Breast epithelium (tissue), 3 donors: Measurements from ENCODE around the gene MAP3K8.

ENCODE experiments used
- POLR2A ChIP-seq: fragments of 450-650 bp; IDR thresholded peaks from one replicate; pipeline ENCODE4 v1.6.1; 2016; ENCODE audit warnings: antibody characterized with exemption, mild to moderate bottlenecking, moderate library complexity
- POLR2AphosphoS5 ChIP-seq, 3 donors: sonication (generic); formaldehyde crosslinking; IDR thresholded peaks; one replicate each; pipeline ENCODE4 v1.6.1; 2017; ENCODE audit warnings: antibody characterized with exemption in 3 of 3
- TF ChIP-seq, protein P1 (sequence below), 3 donors: fragments of 450-650 bp; IDR thresholded peaks; one replicate each; pipeline ENCODE4 v1.5.1; 2016 to 2017; ENCODE audit warnings: antibody characterized with exemption in 3 of 3, mild to moderate bottlenecking in 3 of 3, moderate library complexity in 3 of 3

DNA sequence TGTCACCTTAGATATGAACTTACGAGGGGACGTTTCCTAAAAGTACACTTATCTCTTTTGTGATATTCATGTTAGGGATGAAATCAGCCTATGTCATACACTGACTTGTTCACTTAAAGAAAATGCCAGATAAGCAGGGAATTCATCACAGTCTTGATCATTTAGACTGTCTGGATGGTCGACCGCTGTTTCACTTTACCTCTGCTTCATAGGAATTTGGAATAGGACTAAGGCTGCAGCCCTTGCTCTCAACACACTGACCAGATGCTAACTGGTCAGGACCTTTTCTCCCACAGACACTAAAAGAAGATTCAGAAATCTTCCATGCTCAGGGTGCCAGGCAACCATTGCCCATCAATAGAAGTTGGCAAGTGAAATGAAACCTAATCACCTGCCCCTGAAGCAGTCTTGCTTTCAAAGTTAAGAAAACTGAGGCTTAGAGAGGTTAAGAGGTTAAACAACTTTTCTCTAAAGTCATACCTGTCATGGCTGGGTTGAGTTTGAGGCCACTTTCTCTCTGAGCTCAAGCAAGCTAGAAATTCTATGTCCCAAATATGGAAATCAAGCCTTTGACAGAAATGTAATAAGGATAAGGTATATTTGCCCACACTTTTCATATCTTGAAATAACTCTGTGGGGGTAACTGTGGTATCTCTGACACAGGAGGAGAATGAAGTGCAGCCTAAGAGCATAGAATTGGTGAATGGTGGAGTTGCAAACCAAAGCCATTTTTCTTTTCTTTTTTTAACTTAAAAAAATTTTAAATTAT, 77.1 kb downstream of the MAP3K8 start:
- TF ChIP-seq, protein P1, sequence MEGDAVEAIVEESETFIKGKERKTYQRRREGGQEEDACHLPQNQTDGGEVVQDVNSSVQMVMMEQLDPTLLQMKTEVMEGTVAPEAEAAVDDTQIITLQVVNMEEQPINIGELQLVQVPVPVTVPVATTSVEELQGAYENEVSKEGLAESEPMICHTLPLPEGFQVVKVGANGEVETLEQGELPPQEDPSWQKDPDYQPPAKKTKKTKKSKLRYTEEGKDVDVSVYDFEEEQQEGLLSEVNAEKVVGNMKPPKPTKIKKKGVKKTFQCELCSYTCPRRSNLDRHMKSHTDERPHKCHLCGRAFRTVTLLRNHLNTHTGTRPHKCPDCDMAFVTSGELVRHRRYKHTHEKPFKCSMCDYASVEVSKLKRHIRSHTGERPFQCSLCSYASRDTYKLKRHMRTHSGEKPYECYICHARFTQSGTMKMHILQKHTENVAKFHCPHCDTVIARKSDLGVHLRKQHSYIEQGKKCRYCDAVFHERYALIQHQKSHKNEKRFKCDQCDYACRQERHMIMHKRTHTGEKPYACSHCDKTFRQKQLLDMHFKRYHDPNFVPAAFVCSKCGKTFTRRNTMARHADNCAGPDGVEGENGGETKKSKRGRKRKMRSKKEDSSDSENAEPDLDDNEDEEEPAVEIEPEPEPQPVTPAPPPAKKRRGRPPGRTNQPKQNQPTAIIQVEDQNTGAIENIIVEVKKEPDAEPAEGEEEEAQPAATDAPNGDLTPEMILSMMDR (IDR thresholded peaks at IDR 0.05), result no peak
- TF ChIP-seq POLR2A, result no peak
- TF ChIP-seq POLR2AphosphoS5 (IDR thresholded peaks at IDR 0.05), result no peak
